H9 (cell line): ENCODE data around the gene SYNGR4. TPM values are rescaled to one million over a fixed set of nuclear protein-coding genes. Genes with fewer than 3 reads are reported as not detected.

Experiments used
- DNase-seq: peaks from one replicate; pipeline ENCODE4 v3.0.0-alpha.2; 2017
- H2AFZ ChIP-seq: one replicate; pipeline ENCODE4 v1.6.1; 2013; ENCODE audit warnings: mild to moderate bottlenecking, low read length, control low read depth, moderate library complexity
- H2AK5ac ChIP-seq: 2 replicates; pipeline ENCODE4 v1.6.1; 2013; ENCODE audit warnings: low read length, control low read depth, mixed read lengths; ENCODE audit not compliant: insufficient read length
- H2BK120ac ChIP-seq: one replicate; pipeline ENCODE4 v1.6.1; 2013; ENCODE audit warnings: low read depth, mild to moderate bottlenecking, low read length, control low read depth, inconsistent platforms; ENCODE audit not compliant: poor library complexity, severe bottlenecking
- H2BK12ac ChIP-seq: 2 replicates; pipeline ENCODE4 v1.6.1; 2013; ENCODE audit warnings: low read length, control low read depth, mixed read lengths, low read depth; ENCODE audit not compliant: insufficient read length
- H2BK15ac ChIP-seq: 2 replicates; pipeline ENCODE4 v1.6.1; 2013; ENCODE audit warnings: low read depth, low read length, control low read depth
- H2BK20ac ChIP-seq: one replicate; pipeline ENCODE4 v1.6.1; 2013; ENCODE audit warnings: low read depth, mild to moderate bottlenecking, low read length, control low read depth, inconsistent platforms; ENCODE audit not compliant: poor library complexity, severe bottlenecking
- H2BK5ac ChIP-seq: 2 replicates; pipeline ENCODE4 v1.6.1; 2013; ENCODE audit warnings: low read length, control low read depth, mixed read lengths; ENCODE audit not compliant: insufficient read length
- H3K14ac ChIP-seq: 2 replicates; pipeline ENCODE4 v1.6.1; 2013; ENCODE audit warnings: low read length, control low read depth; ENCODE audit not compliant: insufficient read depth
- H3K18ac ChIP-seq: 2 replicates; pipeline ENCODE4 v1.6.1; 2013; ENCODE audit warnings: low read depth, mild to moderate bottlenecking, mixed read lengths, low read length, control low read depth; ENCODE audit not compliant: insufficient read length
- H3K23ac ChIP-seq: 2 replicates; pipeline ENCODE4 v1.6.1; 2013; ENCODE audit warnings: low read length, control low read depth, mixed read lengths, low read depth; ENCODE audit not compliant: insufficient read length
- H3K23me2 ChIP-seq: 2 replicates; pipeline ENCODE4 v1.6.1; 2013; ENCODE audit warnings: low read depth, mild to moderate bottlenecking, mixed read lengths, low read length, control low read depth; ENCODE audit not compliant: insufficient read length, poor library complexity, severe bottlenecking
- H3K27ac ChIP-seq: 2 replicates; pipeline ENCODE4 v1.5.1; 2013; ENCODE audit warnings: low read length, control low read depth, mixed read lengths, low read depth; ENCODE audit not compliant: insufficient read length
- H3K27me3 ChIP-seq: 2 replicates; pipeline ENCODE4 v1.6.1; 2013; ENCODE audit warnings: low read length, control low read depth, inconsistent platforms; ENCODE audit not compliant: insufficient read depth
- H3K4ac ChIP-seq: 2 replicates; pipeline ENCODE4 v1.6.1; 2013; ENCODE audit warnings: low read depth, mild to moderate bottlenecking, control low read depth, inconsistent platforms, low read length, moderate library complexity
- H3K4me1 ChIP-seq: 2 replicates; pipeline ENCODE4 v1.6.1; 2013; ENCODE audit warnings: low read length, control low read depth, inconsistent platforms; ENCODE audit not compliant: insufficient read depth
- H3K4me2 ChIP-seq: 2 replicates; pipeline ENCODE4 v1.6.1; 2013; ENCODE audit warnings: low read length, control low read depth, mixed read lengths; ENCODE audit not compliant: insufficient read length, insufficient read depth
- H3K56ac ChIP-seq: 2 replicates; pipeline ENCODE4 v1.6.1; 2013; ENCODE audit warnings: low read depth, mild to moderate bottlenecking, mixed read lengths, low read length, control low read depth; ENCODE audit not compliant: insufficient read length
- H3K79me1 ChIP-seq: 2 replicates; pipeline ENCODE4 v1.6.1; 2013; ENCODE audit warnings: low read depth, mild to moderate bottlenecking, moderate library complexity, low read length, control low read depth, inconsistent platforms; ENCODE audit not compliant: insufficient read depth, poor library complexity, severe bottlenecking
- H3K79me2 ChIP-seq: 2 replicates; pipeline ENCODE4 v1.6.1; 2013; ENCODE audit warnings: low read length, control low read depth, inconsistent platforms; ENCODE audit not compliant: insufficient read depth
- H3K9ac ChIP-seq: 2 replicates; pipeline ENCODE4 v1.6.1; 2013; ENCODE audit warnings: low read length, control low read depth, mixed read lengths; ENCODE audit not compliant: insufficient read length; ENCODE audit errors: extremely low read depth
- H3K9me3 ChIP-seq: one replicate; pipeline ENCODE4 v1.6.1; 2013; ENCODE audit warnings: low read depth, low read length, inconsistent platforms; ENCODE audit not compliant: control insufficient read depth
- H3T11ph ChIP-seq: one replicate; pipeline ENCODE4 v1.6.1; 2013; ENCODE audit warnings: mild to moderate bottlenecking, low read length, control low read depth, inconsistent platforms
- H4K20me1 ChIP-seq: one replicate; pipeline ENCODE4 v1.6.1; 2013; ENCODE audit not compliant: control insufficient read depth, insufficient read length, insufficient read depth
- H4K5ac ChIP-seq: 2 replicates; pipeline ENCODE4 v1.6.1; 2013; ENCODE audit warnings: low read depth, mild to moderate bottlenecking, mixed read lengths, low read length, control low read depth; ENCODE audit not compliant: insufficient read length
- H4K8ac ChIP-seq: replicated peaks from 2 replicates; pipeline ENCODE4 v1.6.1; 2013; ENCODE audit warnings: low read length, control low read depth, mixed read lengths, low read depth; ENCODE audit not compliant: insufficient read length
- H4K91ac ChIP-seq: 2 replicates; pipeline ENCODE4 v1.6.1; 2013; ENCODE audit warnings: low read depth, mild to moderate bottlenecking, moderate library complexity, mixed read lengths, low read length, control low read depth; ENCODE audit not compliant: insufficient read length
- H3K27ac Mint-ChIP-seq, 3 experiments: 2 replicates in 2 of 3; 3 replicates in 1 of 3; pipeline ENCODE4 v1.8.0; 2020 to 2021; ENCODE audit warnings: mixed read lengths in 3 of 3, mild to moderate bottlenecking in 1 of 3, moderate library complexity in 1 of 3
- H3K27me3 Mint-ChIP-seq: 2 replicates; pipeline ENCODE4 v1.8.0; 2021; ENCODE audit warnings: low read depth, mild to moderate bottlenecking, moderate library complexity, mixed read lengths
- H3K36me3 Mint-ChIP-seq, 3 experiments: 2 replicates in 2 of 3; 3 replicates in 1 of 3; pipeline ENCODE4 v1.8.0; 2020 to 2021; ENCODE audit warnings: low read depth in 3 of 3, mixed read lengths in 3 of 3; ENCODE audit not compliant: insufficient read depth in 1 of 3
- H3K4me1 Mint-ChIP-seq, 2 experiments: 2 replicates each; pipeline ENCODE4 v1.8.0; 2020; ENCODE audit warnings: mixed read lengths in 2 of 2
- H3K4me3 Mint-ChIP-seq, 2 experiments: 2 replicates in 1 of 2; 3 replicates in 1 of 2; pipeline ENCODE4 v1.8.0; 2020 to 2021; ENCODE audit warnings: mild to moderate bottlenecking in 2 of 2, mixed read lengths in 2 of 2, moderate library complexity in 1 of 2
- H3K9me3 Mint-ChIP-seq, 2 experiments: 2 replicates in 1 of 2; 3 replicates in 1 of 2; pipeline ENCODE4 v1.8.0; 2020; ENCODE audit warnings: mild to moderate bottlenecking in 2 of 2, mixed read lengths in 2 of 2, moderate library complexity in 1 of 2
- CTCF ChIP-seq: fragments of 200-600 bp; sonication (generic); conservative IDR thresholded peaks from 3 replicates; pipeline ENCODE4 v1.8.0; 2021; ENCODE audit warnings: antibody characterized with exemption, mild to moderate bottlenecking
- WGBS: extraction: QIAGEN DNeasy Blood & Tissue Kit; methylation state at CpG from one replicate; pipeline ENCODE4 v1.1.7; 2013; ENCODE audit warnings: missing lambda C conversion rate, low lambda C conversion rate, mixed read lengths; ENCODE audit not compliant: insufficient read length; ENCODE audit errors: extremely low coverage; 5-methylcytosine and 5-hydroxymethylcytosine counted together
- total RNA-seq: library from RNA; stranded (reverse); gene quantifications from 2 replicates; pipeline ENCODE4 v1.2.1, GENCODE V29; 2021

Gene SYNGR4
- total RNA-seq, 1 experiment from 2014 or later = 0.31 TPM

DNA sequence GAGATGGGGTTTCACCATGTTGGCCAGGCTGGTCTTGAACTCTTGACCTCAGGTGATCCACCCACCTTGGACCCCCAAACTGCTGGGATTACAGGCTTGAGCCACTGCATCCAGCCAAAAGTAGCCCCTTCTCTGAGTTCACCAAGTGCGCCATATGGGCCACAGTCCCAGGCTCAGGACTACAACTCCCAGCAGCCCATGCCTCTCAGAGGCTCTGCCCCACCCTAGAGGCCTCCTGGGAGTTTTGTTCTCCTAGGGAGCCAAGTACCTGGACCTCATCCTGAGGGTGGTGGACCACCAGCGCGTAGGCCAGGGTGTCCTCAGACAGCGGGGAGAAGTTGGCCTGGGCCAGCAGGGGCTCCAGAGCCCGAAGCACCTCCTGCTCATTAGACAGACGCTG lies 19.3 kb upstream of the SYNGR4 start:
- Histone ChIP-seq H3K23me2 (no peaks in the 10 kb centered on the region), H3K79me2 (no peaks in the 10 kb centered on the region), H3K27ac (no peak overlapping the region), H2BK5ac (no peak overlapping the region), H3K23ac (no peak overlapping the region), H3K18ac (no peak overlapping the region), H2AFZ (no peak overlapping the region), H3K4ac (no peak overlapping the region), H2BK15ac (no peak overlapping the region), H2BK20ac (no peak overlapping the region), H2BK12ac (no peak overlapping the region), H4K8ac (no peak overlapping the region), H3K9ac (no peak overlapping the region), H4K5ac (no peak overlapping the region), H4K91ac (no peak overlapping the region), H3K14ac (no peak overlapping the region), H3K4me1 (no peaks in the 10 kb centered on the region), H3K4me2 (no peak overlapping the region), H3K9me3 (no peaks in the 10 kb centered on the region), H3K56ac (no peak overlapping the region), H2AK5ac (no peak overlapping the region), H3K27me3 (no peaks in the 10 kb centered on the region), H3T11ph (no peak overlapping the region), H4K20me1 (no peaks in the 10 kb centered on the region), H2BK120ac (no peak overlapping the region), H3K79me1 (no peaks in the 10 kb centered on the region)
- H3K36me3 Mint-ChIP-seq = peaks cover 0 to 4% (median 0%) of the 10 kb centered on the region in 3 experiments; a peak in 2 of 7 replicates
- H3K9me3 Mint-ChIP-seq = no peaks in the 10 kb centered on the region
- no peak overlapping the region; a peak in 1 of 7 replicates for H3K27ac Mint-ChIP-seq
- no peak for DNase-seq
- no CpG with 5 or more reads among the region's 6 CpGs for WGBS
- TF ChIP-seq CTCF = no peak
- H3K27me3 Mint-ChIP-seq = no peaks in the 10 kb centered on the region; the same call in 1 of the 2 replicates
- H3K4me1 Mint-ChIP-seq = 0 out of 4 replicates have a peak, but pooled peaks cover 0 to 3% of the 10 kb centered on the region in 2 experiments
- no peak overlapping the region for H3K4me3 Mint-ChIP-seq
